K562 (cell line): Measurements from ENCODE around the gene ATP9A. TPM values are rescaled to one million over a fixed set of nuclear protein-coding genes. Genes with fewer than 3 reads are reported as not detected.

ENCODE experiments used
- ATAC-seq: fragments of 200-7000 bp; cut with Tn5 transposase; 3 replicates; pipeline ENCODE4 v1.9.1; 2020; ENCODE audit warnings: moderate library complexity
- BruUV-seq: library from RNA; stranded (reverse); fragments of 400-500 nt; replicated peaks from 2 replicates; lab custom pipeline; 2021; lab: Mats Ljungman, UMichigan
- CTCF ChIA-PET: fragments of 300-600 bp; formaldehyde crosslinking; extraction: SDS; loops from one replicate; lab custom pipeline; 2021; ENCODE audit warnings: low intra/inter-chr PET ratio; lab: Yijun Ruan, JAX
- POLR2A ChIA-PET: fragments of 300-600, 350-650 bp; sonication (Branson Sonifier 250); formaldehyde crosslinking; extraction: SDS; loops from one replicate; lab custom pipeline; 2021; ENCODE audit warnings: antibody characterized with exemption, inconsistent platforms; lab: Yijun Ruan, JAX
- DNase-seq, 4 experiments: peaks; one replicate each; pipeline versions ENCODE4 v3.0.0 to v3.0.0-alpha.2; 2011 to 2018; ENCODE audit warnings: low spot score in 3 of 4, mixed read lengths in 3 of 4; ENCODE audit errors: extremely low read depth in 1 of 4
- FAIRE-seq: peaks from 2 replicates; lab custom pipeline; 2011; peaks lifted over from hg19 to GRCh38; lab: Jason Lieb, UNC
- H2AFZ ChIP-seq: 2 replicates; pipeline ENCODE4 v1.6.0; 2011; ENCODE audit warnings: low read depth, low read length, control low read depth, inconsistent platforms
- H3K27ac ChIP-seq: fragments of 200-600 bp; 3 replicates; pipeline ENCODE4 v1.8.0; 2011; ENCODE audit warnings: low read depth, mild to moderate bottlenecking, control low read depth, inconsistent platforms, low read length, moderate library complexity, mixed read lengths; ENCODE audit errors: extremely low read depth
- H3K27me3 ChIP-seq, 2 experiments: fragments of 300-600 bp in 1 of 2; 2 replicates in 1 of 2; 3 replicates in 1 of 2; pipeline versions ENCODE4 v1.6.0 to v1.8.0; 2011; ENCODE audit warnings: inconsistent platforms in 2 of 2, low read length in 2 of 2, mild to moderate bottlenecking in 1 of 2, mixed read lengths in 1 of 2, moderate library complexity in 1 of 2; ENCODE audit not compliant: control insufficient read depth in 2 of 2, insufficient read depth in 2 of 2
- H3K36me3 ChIP-seq: fragments of 300-600 bp; 3 replicates; pipeline ENCODE4 v1.8.0; 2011; ENCODE audit warnings: mild to moderate bottlenecking, low read length, inconsistent platforms; ENCODE audit not compliant: control insufficient read depth, insufficient read depth
- H3K4me1 ChIP-seq, 2 experiments: fragments of 200-600 bp in 1 of 2; replicated peaks in 1 of 2; 2 replicates in 1 of 2; 3 replicates in 1 of 2; pipeline versions ENCODE4 v1.5.1 to v1.8.0; 2011; ENCODE audit warnings: inconsistent platforms in 2 of 2, low read length in 2 of 2, mild to moderate bottlenecking in 1 of 2, mixed read lengths in 1 of 2, moderate library complexity in 1 of 2; ENCODE audit not compliant: control insufficient read depth in 2 of 2, insufficient read depth in 2 of 2
- H3K4me2 ChIP-seq: 2 replicates; pipeline ENCODE4 v1.6.1; 2011; ENCODE audit warnings: low read length, control low read depth, inconsistent platforms, mixed read lengths; ENCODE audit not compliant: insufficient read depth
- H3K4me3 ChIP-seq: fragments of 200-600 bp; sonication (generic), shearing (Covaris generic); 2 replicates; pipeline ENCODE4 v1.5.1; 2016; ENCODE audit warnings: control low read depth, inconsistent platforms
- H3K79me2 ChIP-seq: fragments of 200-600 bp; 3 replicates; pipeline ENCODE4 v1.8.0; 2011; ENCODE audit warnings: low read length, inconsistent platforms; ENCODE audit not compliant: control insufficient read depth, insufficient read depth
- H3K9ac ChIP-seq, 2 experiments: 2 replicates each; pipeline versions ENCODE4 v1.6.0 to v1.6.1; 2011; ENCODE audit warnings: low read depth in 2 of 2, low read length in 2 of 2, control low read depth in 1 of 2, inconsistent platforms in 1 of 2, mild to moderate bottlenecking in 1 of 2, mixed read lengths in 1 of 2; ENCODE audit not compliant: insufficient read depth in 1 of 2
- H3K9me1 ChIP-seq: one replicate; pipeline ENCODE4 v1.6.0; 2011; ENCODE audit warnings: inconsistent platforms, mild to moderate bottlenecking, low read length, moderate library complexity; ENCODE audit not compliant: control insufficient read depth, insufficient read depth
- H3K9me3 ChIP-seq: replicated peaks from 2 replicates; pipeline ENCODE4 v1.5.1; 2011; ENCODE audit warnings: low read depth, low read length, inconsistent platforms; ENCODE audit not compliant: control insufficient read depth, insufficient read depth
- H4K20me1 ChIP-seq: replicated peaks from 2 replicates; pipeline ENCODE4 v1.6.1; 2011; ENCODE audit warnings: low read length, inconsistent platforms, mixed read lengths; ENCODE audit not compliant: control insufficient read depth, insufficient read depth
- ASH1L ChIP-seq: fragments of 450-650 bp; IDR thresholded peaks from 2 replicates; pipeline ENCODE4 v1.6.1; 2018; ENCODE audit warnings: borderline replicate concordance, mild to moderate bottlenecking, low read depth; ENCODE audit not compliant: partially characterized antibody
- BRCA1 ChIP-seq, 2 experiments: fragments of 450-650 bp in 1 of 2; sonication (generic) in 1 of 2; formaldehyde crosslinking in 1 of 2; IDR thresholded peaks; 2 replicates each; pipeline versions ENCODE4 v1.5.0 to v1.6.1; 2017 to 2020; ENCODE audit warnings: mild to moderate bottlenecking in 1 of 2, missing genetic modification reagents in 1 of 2
- CBFB ChIP-seq: sonication (generic); formaldehyde crosslinking; IDR thresholded peaks from 2 replicates; pipeline ENCODE4 v1.4.0; 2020; ENCODE audit warnings: mild to moderate bottlenecking, missing genetic modification reagents
- CBX8 ChIP-seq: fragments of 200-600 bp; sonication (generic); IDR thresholded peaks from 2 replicates; pipeline ENCODE4 v1.6.1; 2012; ENCODE audit warnings: borderline replicate concordance, mixed run types, low read depth, mild to moderate bottlenecking, moderate library complexity, mixed read lengths, low read length, control low read depth, inconsistent platforms; ENCODE audit not compliant: poor library complexity, severe bottlenecking; ENCODE audit errors: extremely low read depth
- COPS2 ChIP-seq: fragments of 450-650 bp; conservative IDR thresholded peaks from 2 replicates; pipeline ENCODE4 v1.6.1; 2016; ENCODE audit warnings: mild to moderate bottlenecking, moderate library complexity
- HSF4 ChIP-seq: fragments of 250-450 bp; sonication (Bioruptor Pico); IDR thresholded peaks from 2 replicates; pipeline ENCODE4 v2.1.2; 2022; ENCODE audit warnings: mild to moderate bottlenecking, moderate library complexity, borderline replicate concordance
- NBN ChIP-seq: fragments of 450-650 bp; IDR thresholded peaks from 2 replicates; pipeline ENCODE4 v1.6.1; 2016; ENCODE audit warnings: low read depth, mild to moderate bottlenecking
- NR4A1 ChIP-seq, 2 experiments: fragments of 250-450 bp in 1 of 2; fragments of 450-650 bp in 1 of 2; sonication (Bioruptor Pico) in 1 of 2; IDR thresholded peaks; 2 replicates each; pipeline versions ENCODE4 v1.4.0 to v1.6.1; 2016 to 2020; ENCODE audit warnings: mild to moderate bottlenecking in 2 of 2, missing compliant biosample characterization in 1 of 2, missing genetic modification characterization in 1 of 2, moderate library complexity in 1 of 2
- RBBP5 ChIP-seq: fragments of 200-600 bp; sonication (generic); IDR thresholded peaks from 2 replicates; pipeline ENCODE4 v1.6.1; 2012; ENCODE audit warnings: borderline replicate concordance, mild to moderate bottlenecking, low read length, control low read depth, inconsistent platforms; ENCODE audit not compliant: insufficient read depth, poor library complexity, severe bottlenecking
- RBM17 ChIP-seq: fragments of 200-400 bp; formaldehyde crosslinking; IDR thresholded peaks from 2 replicates; pipeline ENCODE4 v1.6.1; 2017; ENCODE audit warnings: low read depth, mild to moderate bottlenecking, low read length, borderline replicate concordance
- RBM25 ChIP-seq: fragments of 200-400 bp; formaldehyde crosslinking; IDR thresholded peaks from 2 replicates; pipeline ENCODE4 v1.6.1; 2018; ENCODE audit warnings: low read length, low read depth, moderate library complexity; ENCODE audit not compliant: severe bottlenecking
- STAT5A ChIP-seq: IDR thresholded peaks from 2 replicates; pipeline ENCODE4 v1.6.1; 2012; ENCODE audit warnings: low read length, inconsistent platforms, borderline replicate concordance
- TSC22D4 ChIP-seq: fragments of 450-650 bp; IDR thresholded peaks from 2 replicates; pipeline ENCODE4 v1.6.1; 2016; ENCODE audit warnings: missing genetic modification characterization, missing biosample characterization, control low read depth
- ZFPM2 ChIP-seq: fragments of 250-450 bp; sonication (Bioruptor Pico); IDR thresholded peaks from 2 replicates; pipeline ENCODE4 v1.5.1; 2022; ENCODE audit warnings: mild to moderate bottlenecking
- ZNF23 ChIP-seq: fragments of 250-450 bp; sonication (Bioruptor Pico); IDR thresholded peaks from 2 replicates; pipeline ENCODE4 v1.4.0; 2020; ENCODE audit warnings: mild to moderate bottlenecking
- ZNF263 ChIP-seq: sonication (generic); formaldehyde crosslinking; IDR thresholded peaks from 2 replicates; pipeline ENCODE4 v1.8.0; 2022; ENCODE audit warnings: mild to moderate bottlenecking, missing genetic modification reagents, borderline replicate concordance
- ZNF644 ChIP-seq: fragments of 200-800 bp; sonication (Bioruptor generic); IDR thresholded peaks from 2 replicates; pipeline ENCODE4 v1.6.1; 2016; ENCODE audit warnings: low read depth, missing genetic modification characterization, missing compliant biosample characterization
- WGBS: fragments of 100-300 bp; shearing (Covaris generic); methylation state at CpG from one replicate; pipeline ENCODE4 v1.1.6; 2016; ENCODE audit warnings: low coverage, mixed read lengths; ENCODE audit not compliant: insufficient coverage; ENCODE audit errors: missing lambda C conversion rate; 5-methylcytosine and 5-hydroxymethylcytosine counted together
- in situ Hi-C: fragments of 300-500 bp; cut with MboI; formaldehyde crosslinking; loops from 4 replicates; pipeline ENCODE4 v1.15.0; 2018; ENCODE audit warnings: inconsistent platforms, mixed read lengths
- intact Hi-C: fragments of 100-400 bp; cut with micrococcal nuclease; formaldehyde crosslinking; loops from 2 replicates; pipeline ENCODE4 v1.14.2; 2022
- polyA plus RNA-seq, 8 experiments: library from polyadenylated mRNA; depleted of rRNA in 4 of 8; stranded (reverse) in 5 of 8; unstranded in 3 of 8; fragments of >200 nt; fragmentation: Nextera tagmentation in 2 of 8; fragmentation: Illumina TruSeq in 1 of 8; extraction: Ambion mirVana in 2 of 8; extraction: Trizol in 1 of 8; gene quantifications; 2 replicates each; pipeline versions ENCODE4 v1.2.1 to v1.2.3, GENCODE V29; 2011 to 2014; ENCODE audit warnings: inconsistent platforms in 1 of 8, missing spikeins in 1 of 8
- total RNA-seq, 7 experiments: library from RNA; depleted of rRNA in 6 of 7; stranded (reverse); fragments of >200 nt in 6 of 7; fragmentation: Illumina TruSeq in 2 of 7; extraction: Trizol in 2 of 7; gene quantifications; 2 replicates each; pipeline versions ENCODE4 v1.2.1 to v1.2.3, GENCODE V29; 2011 to 2021; ENCODE audit warnings: low replicate concordance in 1 of 7
- TF ChIP-seq, protein P1 (sequence below): fragments of 250-450 bp; sonication (Bioruptor Pico); IDR thresholded peaks from 2 replicates; pipeline ENCODE4 v1.4.0; 2020; ENCODE audit warnings: mild to moderate bottlenecking

Gene ATP9A
- total and polyA plus RNA-seq, 9 of the 15 experiments (the other 6 are each of a cell fraction or from before 2014, with no cell fraction given): 0.18 to 0.62 (median 0.29) TPM

DNA sequence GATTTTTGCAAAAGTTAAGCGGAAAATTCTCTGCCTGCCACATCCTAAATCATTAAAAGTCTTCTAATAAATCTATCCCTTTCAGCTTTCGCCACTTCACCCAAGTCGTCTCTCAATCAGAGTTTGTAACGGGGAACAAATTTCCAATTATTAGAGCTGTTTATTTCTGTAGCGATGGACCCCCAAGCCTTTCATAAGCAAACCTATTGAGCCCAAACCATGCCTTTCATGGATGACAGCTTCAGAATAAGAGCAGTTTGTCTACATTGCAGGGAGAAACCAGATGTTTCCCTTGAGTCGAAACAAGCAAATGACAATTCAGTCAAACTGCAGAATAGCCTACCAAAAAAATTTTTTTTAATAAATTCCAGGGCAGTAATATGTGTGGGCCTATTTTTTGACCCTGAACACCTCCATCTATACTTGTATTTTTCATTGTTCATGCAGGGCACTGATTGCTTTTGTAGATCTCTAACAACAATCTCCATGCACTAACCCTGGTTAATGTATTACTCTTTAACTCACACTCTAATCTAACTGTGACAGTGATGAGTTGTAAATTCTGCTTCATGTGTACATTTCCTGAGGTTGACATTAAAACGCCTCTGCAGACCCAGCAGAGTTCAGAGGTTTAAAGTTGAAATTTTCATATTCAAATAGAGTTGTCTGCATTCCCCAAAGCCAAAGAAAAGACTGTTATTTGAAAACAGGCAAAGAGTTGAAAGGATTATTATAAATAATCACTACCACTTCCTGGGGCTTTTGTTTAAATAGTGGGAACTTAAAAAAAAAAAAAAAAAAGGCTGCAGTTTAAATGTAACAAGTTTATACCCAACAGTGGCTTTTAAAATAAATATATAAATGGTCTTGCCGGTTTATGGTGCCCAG, 64.5 kb downstream of the ATP9A start (continued):
- no peak for TF ChIP-seq ZNF23
- no peak for TF ChIP-seq TSC22D4
- no peak for TF ChIP-seq COPS2
- TF ChIP-seq BRCA1 (IDR thresholded peaks at IDR 0.05): no peak
- no peak for TF ChIP-seq BRCA1 (CRISPR knock-in tag; IDR thresholded peaks at IDR 0.05)
- no peak for TF ChIP-seq ZNF644 (tag)
- no peak for TF ChIP-seq CBX8
- no peak for TF ChIP-seq STAT5A
- no peak for TF ChIP-seq ZNF263

DNA sequence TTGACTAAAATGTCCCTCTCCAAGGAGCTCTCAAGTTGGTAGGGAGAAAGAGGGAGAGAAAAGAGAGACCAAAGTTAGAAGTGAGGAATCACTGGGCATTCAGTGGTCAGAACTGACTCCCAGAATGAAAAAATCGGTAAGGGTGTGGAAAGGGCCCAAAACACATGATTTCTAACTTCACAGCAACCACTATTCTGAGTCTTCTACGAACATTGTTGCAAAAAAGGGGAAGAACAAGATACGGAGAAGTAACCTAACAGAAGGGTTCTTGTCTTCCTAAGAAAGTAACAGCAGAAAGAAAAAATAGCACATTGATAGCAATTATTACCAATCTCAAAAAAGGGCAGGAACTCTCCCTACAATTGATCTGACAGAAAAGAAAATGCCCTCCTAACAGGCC, 65.6 kb downstream of the ATP9A start:
- in situ Hi-C loops (no loop called here), intact Hi-C loops (loop anchor here (5.0 kb wide), 2 partner anchors 65 to 380 kb away; no protein-coding TSS in a partner anchor)
- POLR2A ChIA-PET: no interaction called here
- Histone ChIP-seq H3K9me1 (peaks cover 2% of the 10 kb centered on the region), H4K20me1 (no peaks in the 10 kb centered on the region; the same call in 1 of the 2 replicates), H3K36me3 (no peaks in the 10 kb centered on the region), H3K9me3 (no peaks in the 10 kb centered on the region), H2AFZ (no peak overlapping the region), H3K4me2 (no peak overlapping the region), H3K4me1 (no peaks in the 10 kb centered on the region), H3K27me3 (peaks cover 10 to 29% of the 10 kb centered on the region in 2 experiments; a peak in 4 of 5 replicates), H3K4me3 (no peak overlapping the region), H3K79me2 (no peaks in the 10 kb centered on the region), H3K9ac (no peak overlapping the region), H3K27ac (no peak overlapping the region)
- CTCF ChIA-PET: no interaction called here
- ATAC-seq (no peak), DNase-seq (no peak), FAIRE-seq (no peak)
- 2% methylated on average over 3 of the region's 3 CpGs for WGBS
- no TSS peak for BruUV-seq
- TF ChIP-seq RBBP5 (no peak), NR4A1 (CRISPR knock-in tag; IDR thresholded peaks at IDR 0.05) (no peak), NR4A1 (tag; IDR thresholded peaks at IDR 0.05) (no peak), NBN (no peak), RBM17 (no peak), RBM25 (no peak), ASH1L (no peak), CBFB (CRISPR knock-in tag) (no peak), ZFPM2 (CRISPR knock-in tag) (no peak), HSF4 (no peak)
- TF ChIP-seq, protein P1, sequence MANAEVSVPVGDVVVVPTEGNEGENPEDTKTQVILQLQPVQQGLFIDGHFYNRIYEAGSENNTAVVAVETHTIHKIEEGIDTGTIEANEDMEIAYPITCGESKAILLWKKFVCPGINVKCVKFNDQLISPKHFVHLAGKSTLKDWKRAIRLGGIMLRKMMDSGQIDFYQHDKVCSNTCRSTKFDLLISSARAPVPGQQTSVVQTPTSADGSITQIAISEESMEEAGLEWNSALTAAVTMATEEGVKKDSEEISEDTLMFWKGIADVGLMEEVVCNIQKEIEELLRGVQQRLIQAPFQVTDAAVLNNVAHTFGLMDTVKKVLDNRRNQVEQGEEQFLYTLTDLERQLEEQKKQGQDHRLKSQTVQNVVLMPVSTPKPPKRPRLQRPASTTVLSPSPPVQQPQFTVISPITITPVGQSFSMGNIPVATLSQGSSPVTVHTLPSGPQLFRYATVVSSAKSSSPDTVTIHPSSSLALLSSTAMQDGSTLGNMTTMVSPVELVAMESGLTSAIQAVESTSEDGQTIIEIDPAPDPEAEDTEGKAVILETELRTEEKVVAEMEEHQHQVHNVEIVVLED: no peak
